ENCODE measurements around the gene ARMC12.
A peak's percentile ranks its signal among the peaks of the same experiment; 100 is the strongest.
"Not testable (repeated sequence)": the region's sequence is repeated elsewhere in the genome, so short reads cannot be mapped to it uniquely, and the experiment has no call there.

ARMC12 gene

DNA sequence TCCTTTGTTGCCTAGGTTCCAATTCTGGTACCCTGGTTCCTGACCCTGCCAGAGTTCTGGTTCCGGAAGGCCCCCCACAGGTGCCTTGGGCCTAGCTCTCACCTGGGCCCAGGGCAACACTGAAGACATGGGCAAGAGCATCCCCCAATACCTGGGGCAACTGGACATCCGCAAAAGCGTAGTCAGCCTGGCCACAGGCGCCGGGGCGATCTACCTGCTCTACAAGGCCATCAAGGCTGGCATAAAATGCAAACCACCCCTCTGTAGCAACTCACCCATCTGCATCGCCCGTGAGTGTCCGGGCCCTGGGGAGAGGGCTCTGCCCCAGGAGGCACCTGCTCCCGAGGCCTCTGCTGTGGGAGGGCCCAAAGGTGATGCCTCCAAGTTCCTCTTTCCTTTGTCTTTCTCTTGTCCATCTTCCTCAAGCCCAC lies at the start of gene ARMC12:
TSS of gene ARMC12 (plus strand) at position 51 of the 431 bp plus-strand sequence. CDS start at position 128, 77 bp downstream.
- no peak for DNase-seq

DNA sequence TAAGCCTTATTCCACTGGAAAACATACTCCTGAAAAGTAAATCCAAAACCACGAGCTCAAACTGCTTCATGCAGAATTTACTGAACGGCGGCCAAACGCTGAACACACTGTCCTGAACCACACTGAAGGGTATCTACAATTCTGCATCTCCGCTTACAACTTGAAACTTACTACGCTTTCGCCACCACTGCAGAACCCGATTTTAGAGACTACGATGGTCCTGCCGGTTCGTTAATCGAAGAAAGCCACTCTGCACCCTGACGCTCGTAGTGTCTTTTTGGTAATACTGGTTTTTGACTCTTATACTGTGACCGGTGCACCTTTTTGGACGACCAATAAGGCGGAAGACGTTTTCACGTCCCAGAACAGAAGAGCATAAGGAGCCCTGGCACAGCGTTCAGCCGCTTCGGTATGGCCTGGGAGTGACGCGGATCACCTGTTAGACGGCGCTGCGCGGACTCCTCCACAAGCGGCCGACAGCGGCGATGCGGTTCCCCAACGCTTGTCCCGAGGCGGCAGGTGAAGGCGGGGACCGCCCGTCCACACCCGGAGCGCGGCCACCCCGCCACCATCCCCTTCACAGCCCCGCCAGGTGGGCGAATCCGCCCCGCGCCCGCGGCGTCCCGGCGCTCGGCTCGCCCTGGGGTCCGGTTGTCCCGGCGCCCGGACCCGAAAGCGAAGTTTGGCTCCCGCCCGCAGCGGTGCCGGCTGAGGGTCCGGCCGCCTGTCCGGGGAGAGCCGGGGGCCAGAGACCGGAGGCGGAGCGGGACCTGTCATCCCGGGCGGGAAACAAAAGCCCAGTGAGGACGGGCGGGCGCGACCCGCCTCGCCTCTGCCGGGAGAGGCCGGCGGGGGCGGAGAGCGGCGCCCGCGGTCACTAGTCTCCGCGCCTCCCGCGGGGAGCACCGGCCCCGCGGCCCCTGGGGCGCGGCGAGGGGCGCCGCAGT lies 48.9 kb upstream of the ARMC12 start:
- peak; percentile 28 for DNase-seq

DNA sequence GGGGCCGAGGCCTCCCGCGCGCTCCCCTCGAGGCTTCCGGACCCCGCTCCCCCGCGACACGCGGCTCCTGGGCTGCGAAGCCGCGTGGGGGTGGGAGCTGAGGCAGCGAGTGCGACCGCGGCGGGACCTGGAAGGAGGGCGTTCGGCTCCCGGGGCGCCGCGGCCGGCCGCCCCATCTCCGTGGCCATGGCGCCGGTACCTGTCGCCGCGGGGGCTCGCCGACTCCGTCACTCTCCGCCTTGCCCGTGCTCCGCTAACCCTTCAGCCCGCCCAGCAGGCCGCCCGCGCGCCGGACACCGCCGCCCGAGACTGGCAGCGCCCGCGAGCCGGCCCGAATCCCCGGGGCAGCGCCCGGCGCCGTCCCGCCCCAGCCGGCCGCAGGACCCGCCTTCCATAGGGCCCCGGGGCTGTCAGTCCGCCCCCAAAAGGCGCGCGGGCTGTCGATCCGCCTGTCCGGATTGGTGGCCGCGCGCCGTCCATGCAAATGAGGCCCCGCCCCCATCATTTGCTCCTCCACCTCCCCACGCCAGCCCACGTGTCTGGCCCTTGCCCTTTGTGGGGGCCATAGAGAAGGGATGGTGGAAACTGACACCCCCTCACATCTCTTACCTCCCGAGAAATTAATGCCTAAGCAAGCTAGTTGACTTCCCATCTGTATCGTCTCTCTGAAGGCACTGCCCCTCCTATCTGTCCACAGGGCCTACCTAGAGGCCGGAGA lies 48.1 kb upstream of the ARMC12 start, which contains the start of gene FKBP5:
TSS of gene FKBP5 (minus strand) at position 311 of the 718 bp plus-strand sequence. CDS start 46,091 bp downstream, outside the sequence.
- peak; percentile 77 for DNase-seq

GRCh38 chr6:35690006-35690405 lies 46.8 kb upstream of the ARMC12 start:
- DNase-seq: not testable (repeated sequence)

GRCh38 chr6:35690484-35690883 lies 46.3 kb upstream of the ARMC12 start:
- no peak for DNase-seq

- DNase-seq: no peak
These were observed 45.6 kb upstream of the ARMC12 start for GRCh38 chr6:35691027-35691824.

- no peak for DNase-seq
These were observed 42.4 kb upstream of the ARMC12 start for GRCh38 chr6:35694462-35694861.

- DNase-seq: not testable (repeated sequence)
These were observed 38.4 kb upstream of the ARMC12 start for GRCh38 chr6:35698430-35698829.

GRCh38 chr6:35698858-35699257 lies 38.0 kb upstream of the ARMC12 start:
- no peak for DNase-seq

DNA sequence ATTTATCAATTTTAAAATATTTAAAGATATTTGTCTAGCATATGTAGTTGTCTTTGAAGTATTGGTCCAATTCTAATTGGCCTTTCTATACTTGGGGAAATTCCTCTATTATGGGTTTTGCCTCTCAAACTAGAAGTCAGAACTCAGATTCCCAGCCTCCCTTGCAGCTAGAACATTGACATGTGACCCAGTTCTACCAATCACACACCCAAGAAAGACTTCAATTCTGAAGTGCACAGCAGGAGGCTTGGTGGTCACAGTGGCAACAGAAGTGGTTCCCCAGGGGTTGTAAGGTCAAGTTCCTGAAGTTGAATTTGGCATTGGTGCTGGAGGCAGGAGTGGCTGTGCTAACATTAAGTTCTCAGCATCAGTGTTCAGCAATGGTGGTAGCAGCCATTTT lies 33.3 kb upstream of the ARMC12 start:
- no peak for DNase-seq

DNA sequence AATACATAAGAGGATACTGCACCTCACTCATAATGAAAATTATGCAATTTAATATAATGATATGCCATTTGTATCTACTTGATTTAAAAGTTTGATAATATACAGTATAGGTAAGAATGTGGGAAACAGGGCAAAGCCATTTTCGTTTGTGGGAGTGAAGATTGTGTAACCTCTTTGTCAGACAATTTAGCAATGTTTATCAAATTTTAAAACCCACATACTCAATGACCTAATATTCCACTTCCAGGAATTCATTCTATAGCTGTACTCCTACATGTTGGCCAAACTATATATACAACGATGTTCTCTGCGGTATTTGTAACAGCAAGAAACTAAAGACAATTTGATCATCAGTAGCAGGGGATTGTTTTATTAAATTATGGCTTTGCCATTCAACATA lies 30.4 kb upstream of the ARMC12 start:
- no peak for DNase-seq

- no peak for DNase-seq
These were observed 29.0 kb upstream of the ARMC12 start for GRCh38 chr6:35707714-35708407.

- no peak for DNase-seq
These were observed 28.2 kb upstream of the ARMC12 start for GRCh38 chr6:35708585-35708984.

DNA sequence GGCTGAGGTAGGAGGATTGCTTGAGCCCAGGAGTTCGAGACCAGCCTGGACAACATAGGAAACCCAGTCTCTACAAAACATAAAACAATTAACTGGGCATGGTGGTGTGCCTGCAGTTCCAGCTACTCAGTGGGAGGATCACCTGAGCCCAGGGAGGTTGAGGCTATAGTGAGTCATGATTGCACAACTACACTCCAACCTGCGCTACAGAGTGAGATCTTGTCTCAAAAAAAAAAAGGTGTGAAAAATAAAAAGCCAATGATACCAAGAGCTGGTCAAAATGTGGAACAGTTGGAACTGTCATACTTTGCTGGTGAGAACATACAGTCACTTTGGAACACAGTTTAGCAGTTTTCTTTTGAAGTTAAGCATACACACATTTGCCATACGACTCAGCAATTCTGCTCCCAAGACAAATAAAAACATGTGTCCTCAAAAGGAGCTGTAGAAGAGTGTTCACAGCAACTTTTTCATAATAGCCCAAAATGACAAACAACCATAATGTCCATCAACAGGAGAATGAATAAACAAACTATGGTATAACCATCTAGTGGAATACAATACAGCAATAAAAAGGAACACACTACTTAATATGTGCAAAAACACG lies 26.5 kb upstream of the ARMC12 start:
- DNase-seq: no peak

DNA sequence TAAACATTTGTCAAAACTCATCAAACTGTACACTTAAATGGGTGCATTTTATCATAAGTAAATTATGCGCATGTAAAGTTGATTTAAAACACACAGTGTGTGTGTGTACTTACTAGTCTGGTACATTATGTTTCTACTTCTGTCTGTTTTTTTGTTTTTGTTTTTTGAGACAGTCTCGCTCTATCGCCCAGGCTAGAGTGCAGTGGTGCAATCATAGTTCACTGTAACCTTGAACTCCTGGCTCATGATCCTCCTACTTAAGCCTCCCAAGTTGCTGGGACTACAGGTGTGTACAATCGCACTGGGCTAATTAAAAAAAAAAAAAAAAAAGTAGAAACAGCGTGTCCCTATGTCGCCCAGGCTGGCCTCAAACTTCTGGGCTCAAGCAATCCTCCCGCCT lies 25.1 kb upstream of the ARMC12 start:
- DNase-seq: no peak

DNA sequence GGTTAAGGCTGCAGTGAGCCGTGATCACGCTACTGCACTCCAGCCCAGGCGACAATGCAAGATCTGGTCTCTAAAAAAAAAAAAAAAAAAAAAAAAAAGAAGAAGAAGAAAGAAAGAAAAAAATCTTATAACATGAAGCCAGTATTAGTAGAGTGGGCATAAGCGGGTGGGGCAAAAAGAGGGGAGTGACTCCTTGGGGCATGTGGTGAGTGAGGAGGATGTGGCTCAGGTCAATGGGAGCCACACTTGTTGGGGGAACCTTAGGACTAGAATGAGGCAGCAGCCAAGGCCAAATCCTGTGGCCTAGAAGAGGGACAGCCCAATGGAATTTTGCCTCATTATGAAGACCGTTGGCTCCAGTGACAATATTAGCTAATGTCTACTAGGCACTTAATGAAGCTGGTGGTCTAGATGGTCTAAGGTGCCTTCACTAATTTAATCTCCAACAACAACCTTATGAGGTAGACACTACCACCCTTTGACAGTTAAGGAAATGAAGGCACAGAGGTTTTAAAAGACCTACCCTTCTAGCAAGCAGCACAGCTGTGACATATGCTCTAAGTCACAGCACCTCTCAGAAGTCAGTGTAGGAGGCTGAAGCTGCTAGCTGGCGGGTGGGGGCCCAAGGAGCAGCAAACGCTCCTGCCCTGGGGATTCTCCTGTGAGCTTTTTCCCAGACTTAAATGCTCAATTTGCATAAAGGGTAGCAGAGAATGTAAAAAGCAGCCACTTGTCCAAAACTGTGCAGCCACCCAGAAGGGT lies 23.6 kb upstream of the ARMC12 start:
- DNase-seq: no peak

DNA sequence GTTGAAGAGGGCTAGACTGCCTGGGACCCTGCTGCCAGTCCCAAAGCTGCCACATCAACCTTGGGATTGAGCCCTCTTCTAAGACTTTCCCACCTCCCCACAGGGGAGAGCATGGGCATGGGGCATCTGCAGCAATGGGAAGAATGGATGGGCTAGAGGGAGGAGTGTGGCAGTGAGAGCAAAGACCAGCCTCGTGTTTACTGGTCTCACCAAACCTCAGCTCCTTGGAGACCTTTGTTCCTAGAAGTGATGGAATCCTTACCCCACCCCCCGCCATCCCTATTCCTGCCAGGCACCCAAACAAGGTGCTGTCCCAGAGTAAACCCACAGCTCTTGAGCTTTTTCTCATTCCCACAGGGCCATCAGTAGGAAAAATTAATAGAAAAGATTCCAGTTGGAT lies 20.0 kb upstream of the ARMC12 start:
- DNase-seq: no peak

- DNase-seq: no peak
These were observed 19.1 kb upstream of the ARMC12 start for GRCh38 chr6:35717449-35718374.

GRCh38 chr6:35718375-35718736 lies 18.5 kb upstream of the ARMC12 start:
- no peak for DNase-seq

DNA sequence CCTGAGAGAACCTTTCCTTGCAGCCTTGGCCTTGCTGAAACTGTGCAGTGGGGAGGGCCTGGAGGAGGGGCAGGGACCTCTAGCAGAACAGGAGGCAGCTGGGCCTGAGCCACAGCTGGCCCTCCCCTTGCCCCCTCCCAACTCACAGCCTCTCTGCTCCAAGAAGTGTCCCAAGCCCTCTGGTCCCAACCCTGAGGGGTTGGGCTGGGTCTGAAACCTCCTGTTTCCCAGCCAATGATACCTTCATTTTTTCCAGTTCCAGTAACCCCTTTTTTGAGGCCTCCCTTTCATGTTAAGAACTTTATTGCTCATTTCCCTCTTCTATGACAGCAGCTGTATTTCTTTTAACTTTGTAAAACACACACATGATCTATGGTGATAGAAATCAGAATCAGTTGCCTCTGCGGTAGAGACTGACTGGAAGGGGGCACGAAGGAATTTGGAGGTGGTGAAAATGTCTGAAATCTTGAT lies 17.9 kb upstream of the ARMC12 start:
- DNase-seq: no peak
